ENCODE measurements around the gene GAS2.
"Not testable (repeated sequence)": the region's sequence is repeated elsewhere in the genome, so short reads cannot be mapped to it uniquely, and the experiment has no call there.

Gene GAS2

DNA sequence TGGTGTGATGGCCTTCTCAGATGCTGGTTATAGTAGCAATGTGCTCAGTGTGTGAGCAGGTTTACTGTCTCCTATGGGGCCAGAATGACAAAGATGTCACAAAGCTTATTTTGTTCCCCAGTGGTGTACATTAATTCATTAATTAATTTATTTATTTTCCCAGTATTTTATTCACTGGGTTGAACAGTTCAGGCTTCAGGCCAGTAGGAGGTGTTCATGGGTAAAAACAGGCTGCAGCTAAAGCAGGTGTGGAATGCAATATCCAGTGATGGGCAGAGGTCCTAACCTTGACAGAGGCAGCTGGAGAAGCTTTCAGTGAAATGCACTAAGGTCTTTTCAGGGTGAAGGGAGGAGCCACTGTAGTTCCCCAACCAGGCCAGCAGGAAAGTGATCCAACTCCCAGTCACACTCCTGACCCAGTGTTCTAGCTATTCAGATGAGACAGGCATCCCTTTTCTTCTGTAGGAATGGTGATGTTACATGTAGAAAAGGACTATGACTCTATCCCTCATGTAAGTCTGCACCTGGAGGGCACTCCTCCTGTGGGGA, 33.0 kb upstream of the GAS2 start:
- H3K27ac ChIP-seq, result no peak overlapping the region
- TF ChIP-seq, protein P1, sequence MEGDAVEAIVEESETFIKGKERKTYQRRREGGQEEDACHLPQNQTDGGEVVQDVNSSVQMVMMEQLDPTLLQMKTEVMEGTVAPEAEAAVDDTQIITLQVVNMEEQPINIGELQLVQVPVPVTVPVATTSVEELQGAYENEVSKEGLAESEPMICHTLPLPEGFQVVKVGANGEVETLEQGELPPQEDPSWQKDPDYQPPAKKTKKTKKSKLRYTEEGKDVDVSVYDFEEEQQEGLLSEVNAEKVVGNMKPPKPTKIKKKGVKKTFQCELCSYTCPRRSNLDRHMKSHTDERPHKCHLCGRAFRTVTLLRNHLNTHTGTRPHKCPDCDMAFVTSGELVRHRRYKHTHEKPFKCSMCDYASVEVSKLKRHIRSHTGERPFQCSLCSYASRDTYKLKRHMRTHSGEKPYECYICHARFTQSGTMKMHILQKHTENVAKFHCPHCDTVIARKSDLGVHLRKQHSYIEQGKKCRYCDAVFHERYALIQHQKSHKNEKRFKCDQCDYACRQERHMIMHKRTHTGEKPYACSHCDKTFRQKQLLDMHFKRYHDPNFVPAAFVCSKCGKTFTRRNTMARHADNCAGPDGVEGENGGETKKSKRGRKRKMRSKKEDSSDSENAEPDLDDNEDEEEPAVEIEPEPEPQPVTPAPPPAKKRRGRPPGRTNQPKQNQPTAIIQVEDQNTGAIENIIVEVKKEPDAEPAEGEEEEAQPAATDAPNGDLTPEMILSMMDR (conservative IDR thresholded peaks at IDR 0.05), result no peak

DNA sequence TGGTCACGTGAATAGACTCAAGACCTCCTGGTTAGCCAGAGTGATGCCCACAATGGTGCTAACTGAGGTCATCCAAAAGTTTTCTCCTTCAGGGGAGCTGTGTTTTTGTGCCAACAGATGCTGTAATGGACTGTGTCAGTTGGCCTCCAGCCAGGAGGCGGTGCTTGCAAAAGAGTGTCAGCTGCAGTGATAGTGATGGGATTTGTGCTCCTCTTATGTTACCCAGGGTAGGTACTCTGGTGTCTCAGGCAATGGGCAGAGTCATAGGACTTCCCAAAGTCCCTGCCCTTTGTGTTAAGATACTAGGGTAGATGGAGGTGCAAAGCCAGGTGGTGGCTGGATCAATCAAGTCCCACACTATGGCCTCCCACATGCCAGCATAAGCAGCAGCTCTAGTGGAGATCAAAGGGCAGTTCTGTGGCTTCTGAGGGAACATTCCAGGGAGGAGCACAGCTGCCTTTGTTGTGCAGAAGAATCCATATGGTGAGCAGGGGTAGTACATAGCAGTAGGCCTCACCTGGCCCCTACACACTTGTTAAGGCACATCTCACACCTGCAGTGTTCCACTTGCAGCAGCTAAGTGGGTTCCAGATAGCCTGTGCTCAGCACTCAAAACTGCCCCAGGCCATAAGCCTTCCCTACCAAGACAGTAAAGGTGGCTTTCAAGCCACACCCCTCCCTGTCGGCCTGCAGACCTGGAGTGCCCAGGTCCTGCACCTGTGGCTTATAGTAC, 31.3 kb upstream of the GAS2 start:
- TF ChIP-seq, protein P1 (conservative IDR thresholded peaks at IDR 0.05), result no peak
- no peak overlapping the region for H3K27ac ChIP-seq

DNA sequence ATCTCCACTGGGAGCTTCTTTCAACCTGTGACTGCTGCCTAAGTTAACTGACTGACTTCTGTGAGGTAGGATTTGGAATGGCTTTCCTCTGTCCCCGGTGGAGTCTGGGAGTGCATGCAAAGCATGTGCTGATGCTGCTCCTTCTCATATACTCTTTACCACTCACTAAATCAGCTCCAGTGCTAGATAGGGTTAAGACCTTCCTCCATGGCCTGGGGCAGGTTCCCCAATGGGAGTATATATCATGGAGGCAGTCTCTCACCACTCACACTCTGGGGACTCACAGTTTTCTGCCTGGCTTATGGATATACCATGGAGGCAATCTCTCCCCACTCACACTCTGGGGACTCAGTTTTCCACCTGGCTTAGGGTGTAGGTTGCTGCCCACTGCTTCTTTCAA, 30.7 kb upstream of the GAS2 start:
- H3K27ac ChIP-seq, result no peak overlapping the region
- TF ChIP-seq, protein P1 (conservative IDR thresholded peaks at IDR 0.05), result no peak

DNA sequence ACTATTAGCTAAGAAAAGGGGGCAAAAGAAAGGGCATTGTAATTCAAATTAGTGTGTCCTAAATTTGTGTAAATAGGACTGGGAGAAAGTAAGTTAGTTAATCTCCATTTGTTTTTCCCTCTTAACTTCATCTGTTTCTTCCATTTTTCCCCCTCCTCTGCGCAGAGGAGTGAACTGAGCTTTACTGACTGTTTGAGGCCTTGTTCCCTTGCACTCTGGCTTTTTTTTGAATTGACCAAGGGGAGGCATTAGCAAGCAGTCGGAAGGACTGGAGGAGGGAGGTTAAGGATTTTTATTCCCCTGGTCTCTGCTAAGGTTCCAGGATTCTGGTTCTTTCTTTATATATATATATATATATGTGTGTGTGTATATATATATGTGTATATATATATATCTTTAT, 25.5 kb upstream of the GAS2 start:
- TF ChIP-seq, protein P1 (conservative IDR thresholded peaks at IDR 0.05), result no peak
- no peak overlapping the region for H3K27ac ChIP-seq

DNA sequence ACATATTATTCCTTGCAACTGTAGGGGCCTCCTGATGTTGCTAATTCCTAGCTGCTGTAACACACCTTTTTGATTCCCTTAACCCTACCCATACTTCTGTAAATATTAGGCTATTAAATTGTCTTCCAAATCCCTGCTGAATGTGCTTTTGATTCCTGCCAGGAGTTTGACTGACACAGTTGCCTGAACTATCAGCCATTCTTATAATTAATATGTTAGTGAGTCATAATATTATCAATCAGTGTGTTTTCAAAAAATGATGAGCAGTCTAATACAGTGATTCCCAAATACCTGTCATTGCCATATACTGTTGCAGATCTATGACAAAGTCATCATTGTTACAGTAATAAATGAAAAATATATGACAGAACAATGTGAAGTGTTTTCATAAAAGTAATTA, 24.9 kb upstream of the GAS2 start:
- TF ChIP-seq, protein P1 (conservative IDR thresholded peaks at IDR 0.05), result no peak
- H3K27ac ChIP-seq, result no peak overlapping the region

DNA sequence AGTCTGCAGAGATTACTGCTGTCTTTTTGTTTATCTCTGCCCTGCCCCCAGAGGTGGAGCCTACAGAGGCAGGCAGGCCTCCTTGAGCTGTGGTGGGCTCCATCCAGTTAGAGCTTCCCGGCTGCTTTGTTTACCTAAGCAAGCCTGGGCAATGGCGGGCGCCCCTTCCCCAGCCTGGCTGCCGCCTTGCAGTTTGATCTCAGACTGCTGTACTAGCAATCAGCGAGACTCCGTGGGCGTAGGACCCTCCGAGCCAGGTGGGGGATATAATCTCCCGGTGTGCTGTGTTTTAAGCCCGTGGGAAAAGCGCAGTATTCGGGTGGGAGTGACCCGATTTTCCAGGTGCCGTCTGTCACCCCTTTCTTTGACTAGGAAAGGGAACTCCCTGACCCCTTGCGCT, 14.1 kb upstream of the GAS2 start:
- H3K27ac ChIP-seq, result not testable (repeated sequence)

DNA sequence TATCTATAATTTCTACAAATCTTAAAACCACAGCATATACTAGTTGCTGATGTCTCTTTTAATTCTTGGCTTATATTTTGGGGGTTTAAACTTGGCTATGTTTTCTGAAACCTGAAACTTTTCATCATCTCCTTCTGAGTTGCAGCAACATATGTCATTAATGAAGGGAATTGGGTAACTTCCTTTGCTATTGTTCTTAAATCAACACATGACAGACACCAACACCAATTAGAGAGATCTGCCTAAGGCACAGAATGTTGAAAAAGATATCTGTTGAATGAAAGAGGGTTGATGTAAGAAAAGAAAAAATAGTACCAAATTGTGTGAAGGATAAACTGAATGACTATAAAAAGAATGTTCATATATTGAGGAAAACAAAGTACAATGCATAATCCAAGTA, 10.3 kb upstream of the GAS2 start:
- TF ChIP-seq, protein P1 (conservative IDR thresholded peaks at IDR 0.05), result no peak
- H3K27ac ChIP-seq, result no peak overlapping the region

DNA sequence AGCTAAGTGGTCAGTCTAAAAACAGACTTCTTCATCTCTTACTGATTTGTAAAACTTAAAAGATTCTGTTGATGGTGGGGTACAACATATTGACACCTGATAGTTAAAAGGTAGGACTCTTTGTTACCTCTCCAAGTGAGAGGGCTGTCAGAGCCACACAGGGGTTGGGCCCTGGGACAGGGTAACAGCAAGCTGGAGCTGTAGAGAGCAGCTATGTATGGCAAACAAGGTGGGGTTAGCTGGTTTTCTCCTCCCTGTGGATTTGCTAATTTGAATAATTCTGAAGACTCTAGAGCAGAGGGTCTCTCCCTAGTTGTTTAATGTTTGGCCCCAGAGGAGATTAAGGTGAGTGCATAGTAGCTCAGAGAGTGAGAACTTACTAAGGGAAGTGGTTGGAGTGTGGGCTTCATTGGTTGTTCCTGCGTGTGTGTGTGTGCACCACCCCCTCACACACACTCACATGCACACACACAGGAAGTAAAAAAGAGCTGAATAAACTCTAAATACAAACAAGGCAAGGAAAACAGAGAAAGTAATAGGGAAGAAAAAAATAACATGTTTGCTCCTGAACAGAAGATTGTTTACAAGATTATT, 9.2 kb upstream of the GAS2 start:
- TF ChIP-seq, protein P1 (conservative IDR thresholded peaks at IDR 0.05), result no peak
- H3K27ac ChIP-seq, result no peak overlapping the region

Measured in VCaP (cell line).